ENCODE data around the gene EPHB6.

EPHB6 gene, protein sequence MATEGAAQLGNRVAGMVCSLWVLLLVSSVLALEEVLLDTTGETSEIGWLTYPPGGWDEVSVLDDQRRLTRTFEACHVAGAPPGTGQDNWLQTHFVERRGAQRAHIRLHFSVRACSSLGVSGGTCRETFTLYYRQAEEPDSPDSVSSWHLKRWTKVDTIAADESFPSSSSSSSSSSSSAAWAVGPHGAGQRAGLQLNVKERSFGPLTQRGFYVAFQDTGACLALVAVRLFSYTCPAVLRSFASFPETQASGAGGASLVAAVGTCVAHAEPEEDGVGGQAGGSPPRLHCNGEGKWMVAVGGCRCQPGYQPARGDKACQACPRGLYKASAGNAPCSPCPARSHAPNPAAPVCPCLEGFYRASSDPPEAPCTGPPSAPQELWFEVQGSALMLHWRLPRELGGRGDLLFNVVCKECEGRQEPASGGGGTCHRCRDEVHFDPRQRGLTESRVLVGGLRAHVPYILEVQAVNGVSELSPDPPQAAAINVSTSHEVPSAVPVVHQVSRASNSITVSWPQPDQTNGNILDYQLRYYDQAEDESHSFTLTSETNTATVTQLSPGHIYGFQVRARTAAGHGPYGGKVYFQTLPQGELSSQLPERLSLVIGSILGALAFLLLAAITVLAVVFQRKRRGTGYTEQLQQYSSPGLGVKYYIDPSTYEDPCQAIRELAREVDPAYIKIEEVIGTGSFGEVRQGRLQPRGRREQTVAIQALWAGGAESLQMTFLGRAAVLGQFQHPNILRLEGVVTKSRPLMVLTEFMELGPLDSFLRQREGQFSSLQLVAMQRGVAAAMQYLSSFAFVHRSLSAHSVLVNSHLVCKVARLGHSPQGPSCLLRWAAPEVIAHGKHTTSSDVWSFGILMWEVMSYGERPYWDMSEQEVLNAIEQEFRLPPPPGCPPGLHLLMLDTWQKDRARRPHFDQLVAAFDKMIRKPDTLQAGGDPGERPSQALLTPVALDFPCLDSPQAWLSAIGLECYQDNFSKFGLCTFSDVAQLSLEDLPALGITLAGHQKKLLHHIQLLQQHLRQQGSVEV
- 7.6 to 28.7 (median 20.8) reads per million in 18 experiments for total RNA-seq

- DNase-seq, result peak; percentile 66 to 74
Observed at GRCh38 chr7:142854372-142855113, at the start of gene EPHB6. EPHB6 (plus strand) TSS chr7:142855076; CDS start chr7:142863228, 8,152 bp downstream.

GRCh38 chr7:142805350-142806021, 49.4 kb upstream of the EPHB6 start:
- no peak for DNase-seq

DNA sequence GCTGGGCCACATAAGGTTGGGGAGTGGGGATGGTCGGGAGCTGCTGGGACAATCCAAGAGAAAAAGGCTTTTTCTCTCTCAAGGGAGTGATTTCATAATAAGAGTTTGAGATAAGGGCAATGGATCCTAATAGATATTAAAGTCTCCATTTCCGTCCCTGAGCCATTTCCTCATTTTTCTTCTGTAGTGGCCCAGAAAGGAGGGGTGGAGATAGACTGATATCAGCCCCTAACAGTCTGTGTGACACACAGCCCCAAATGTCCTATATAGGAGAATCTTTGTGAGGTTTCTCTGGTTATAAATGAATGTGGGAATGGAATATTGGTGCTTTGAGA, 48.9 kb upstream of the EPHB6 start:
- no peak for DNase-seq

DNA sequence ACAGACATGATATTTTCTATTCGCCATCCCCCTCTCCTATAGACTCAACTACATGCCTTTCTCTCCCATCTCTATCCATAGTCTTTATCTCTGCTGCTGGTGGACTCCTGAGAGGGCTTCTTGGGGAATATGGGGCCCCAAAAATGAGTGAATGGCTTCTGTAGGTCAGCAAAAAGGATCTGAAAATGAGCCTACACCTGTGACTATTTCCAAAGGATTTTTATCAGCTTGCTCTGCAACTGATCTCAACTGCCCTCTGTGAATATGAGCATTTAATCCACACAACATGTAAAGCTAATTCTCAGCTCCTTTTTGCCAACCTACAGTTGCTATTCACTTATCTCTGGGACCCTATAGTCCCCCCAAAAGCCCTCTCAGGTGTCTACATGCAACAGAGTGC, 47.9 kb upstream of the EPHB6 start:
- no peak for DNase-seq

GRCh38 chr7:142807855-142808460, 46.9 kb upstream of the EPHB6 start:
- DNase-seq, result no peak

- no peak for DNase-seq
Observed at GRCh38 chr7:142808461-142808801, 46.4 kb upstream of the EPHB6 start.

- no peak for DNase-seq
Observed at GRCh38 chr7:142808802-142809583, 45.9 kb upstream of the EPHB6 start.

DNA sequence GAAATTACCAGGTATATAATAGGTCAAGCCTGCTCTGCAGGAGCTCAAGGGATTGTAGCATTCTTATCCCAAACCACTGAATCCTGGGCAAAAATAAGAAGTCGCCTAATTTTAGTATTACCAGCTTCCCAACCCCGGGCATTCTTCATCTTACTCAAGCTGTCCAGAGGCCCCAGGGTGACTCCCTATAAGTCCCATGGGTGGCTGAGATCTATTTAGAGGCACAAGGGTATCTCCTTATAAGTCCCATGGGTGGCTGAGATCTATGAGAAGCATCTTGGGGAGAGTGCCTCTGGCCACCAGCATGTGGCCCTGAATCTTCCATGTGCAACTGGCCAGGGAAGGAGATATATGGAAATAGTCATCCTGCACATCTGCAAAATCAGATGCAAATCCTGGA, 45.2 kb upstream of the EPHB6 start:
- DNase-seq, result no peak

GRCh38 chr7:142811154-142811737, 43.6 kb upstream of the EPHB6 start:
- DNase-seq, result peak; percentile 50 to 60

GRCh38 chr7:142812437-142813215, 42.2 kb upstream of the EPHB6 start:
- DNase-seq, result no peak

DNA sequence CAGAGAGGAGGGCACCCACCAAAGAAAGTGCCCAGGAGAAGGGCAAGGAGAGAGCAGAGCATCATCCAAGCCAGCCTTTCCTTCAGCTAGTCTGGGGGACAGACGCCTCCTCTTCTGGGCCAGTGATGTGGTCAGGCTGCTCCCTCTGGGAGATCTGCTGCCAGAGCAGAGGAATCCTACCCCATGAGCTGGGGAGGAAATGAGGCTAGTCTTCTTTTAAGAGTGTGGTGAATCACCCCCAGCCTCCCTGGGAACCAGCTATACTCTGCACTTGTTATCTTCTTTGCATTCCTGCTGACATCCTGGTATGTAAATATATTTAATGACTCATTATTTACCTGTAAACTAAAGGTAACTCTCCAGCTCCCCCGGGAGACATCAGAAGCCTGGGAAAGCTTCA, 41.6 kb upstream of the EPHB6 start:
- DNase-seq, result no peak

- DNase-seq, result no peak
Observed at GRCh38 chr7:142813699-142814098, 41.2 kb upstream of the EPHB6 start.

DNA sequence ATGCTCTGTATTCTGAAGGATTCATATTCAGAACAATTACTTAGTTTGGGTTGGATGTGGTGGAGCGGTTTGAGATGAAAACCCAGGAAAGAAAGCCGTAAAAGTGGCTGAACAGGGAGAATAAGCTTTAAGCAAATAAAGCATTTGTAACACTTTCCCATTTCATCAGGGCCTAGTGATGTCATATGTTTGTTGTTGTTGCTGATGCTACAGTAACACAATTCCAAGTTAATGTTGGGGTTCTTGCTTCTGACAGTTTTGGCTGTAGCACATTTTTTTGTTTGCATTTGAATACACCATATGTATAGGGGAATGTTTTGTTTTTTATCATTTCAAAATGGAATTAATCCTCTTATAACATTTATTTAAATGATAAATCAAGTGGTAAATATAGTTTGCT, 40.4 kb upstream of the EPHB6 start:
- no peak for DNase-seq

DNA sequence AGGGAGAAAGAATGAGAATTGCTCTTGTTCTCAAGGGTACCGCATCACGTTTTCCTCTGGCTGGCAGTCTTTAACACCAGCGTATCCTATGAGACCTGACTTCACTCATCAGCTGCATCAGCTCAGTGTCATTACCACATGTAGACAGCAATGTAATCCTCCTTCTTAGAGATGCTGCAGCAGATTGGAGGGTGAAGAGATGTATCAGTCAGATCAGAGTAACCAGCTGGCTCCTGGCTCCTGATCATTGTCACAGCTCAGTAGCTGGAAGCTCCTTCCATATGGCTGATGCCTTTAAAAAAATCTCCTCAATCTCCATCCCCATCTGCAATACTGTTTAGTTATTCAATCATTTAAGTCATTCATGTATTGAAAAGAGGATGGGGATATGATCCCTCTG, 39.7 kb upstream of the EPHB6 start:
- no peak for DNase-seq

DNA sequence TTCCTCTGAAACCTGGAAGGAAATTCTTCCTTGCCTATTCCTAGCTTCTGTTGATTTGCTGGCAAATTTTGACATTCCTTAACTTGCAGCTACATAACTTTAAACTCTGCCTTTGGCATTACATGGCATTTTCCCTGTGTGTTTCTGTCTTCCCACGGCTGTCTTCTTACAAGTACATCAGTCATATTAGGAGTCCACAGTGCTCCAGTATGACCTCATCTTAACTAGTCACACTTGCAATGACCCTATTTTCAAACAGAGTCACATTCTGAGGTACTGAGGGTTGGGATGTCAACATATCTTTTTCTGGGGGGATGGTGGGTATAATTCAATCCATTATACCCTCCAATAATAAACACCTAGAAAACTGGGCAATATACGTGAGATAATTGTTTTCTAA, 37.4 kb upstream of the EPHB6 start:
- no peak for DNase-seq

DNA sequence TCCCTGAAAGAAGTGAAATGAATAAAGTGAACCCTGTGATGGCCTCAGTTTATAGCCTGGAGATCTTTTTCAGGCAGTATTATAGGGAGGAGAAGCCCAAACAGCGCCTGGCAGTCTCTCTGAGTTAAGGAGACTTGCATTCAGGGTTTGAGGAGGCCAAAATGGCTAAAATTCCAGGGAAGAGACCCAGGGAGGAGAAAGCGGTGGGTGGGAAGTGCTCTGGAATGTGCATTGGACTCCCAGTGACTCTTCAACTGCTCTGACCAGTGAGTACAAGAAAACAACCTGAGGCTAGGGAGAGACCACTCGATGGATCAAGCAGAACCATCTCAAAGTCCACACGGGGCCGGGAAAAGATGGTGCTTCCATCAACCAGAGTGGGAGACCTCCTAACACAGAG, 35.3 kb upstream of the EPHB6 start:
- no peak for DNase-seq

GRCh38 chr7:142822714-142823113, 32.2 kb upstream of the EPHB6 start:
- no peak for DNase-seq

- DNase-seq, result no peak
Observed at GRCh38 chr7:142827951-142828500, 26.9 kb upstream of the EPHB6 start.

GRCh38 chr7:142832417-142832816, 22.5 kb upstream of the EPHB6 start:
- peak; percentile 10 to 29 for DNase-seq
